Mesenchymal stem cell (in vitro differentiated cells and primary cell): ENCODE data around the gene CZIB.

Source experiments
- DNase-seq: peaks from one replicate; pipeline ENCODE4 v3.0.0-alpha.2; 2013
- H2AFZ ChIP-seq: one replicate; pipeline ENCODE4 v1.6.1; 2013; ENCODE audit warnings: low read depth, mild to moderate bottlenecking, control low read depth, inconsistent platforms, low read length, moderate library complexity
- H2AK5ac ChIP-seq: 2 replicates; pipeline ENCODE4 v1.6.1; 2013; ENCODE audit warnings: low read length, moderate library complexity, mild to moderate bottlenecking, inconsistent platforms; ENCODE audit not compliant: severe bottlenecking
- H2BK120ac ChIP-seq: one replicate; pipeline ENCODE4 v1.6.1; 2013; ENCODE audit warnings: low read depth, mild to moderate bottlenecking, inconsistent platforms, low read length, moderate library complexity
- H2BK12ac ChIP-seq, 2 experiments: one replicate each; pipeline ENCODE4 v1.6.1; 2013; ENCODE audit warnings: inconsistent platforms in 2 of 2, low read length in 2 of 2, mild to moderate bottlenecking in 2 of 2, moderate library complexity in 2 of 2, control low read depth in 1 of 2
- H2BK15ac ChIP-seq: one replicate; pipeline ENCODE4 v1.6.1; 2013; ENCODE audit warnings: mild to moderate bottlenecking, low read depth, inconsistent platforms; ENCODE audit not compliant: poor library complexity, severe bottlenecking
- H2BK5ac ChIP-seq: 2 replicates; pipeline ENCODE4 v1.6.1; 2013; ENCODE audit warnings: low read depth, mild to moderate bottlenecking, low read length, control low read depth, inconsistent platforms; ENCODE audit not compliant: poor library complexity, severe bottlenecking
- H3K14ac ChIP-seq, 2 experiments: one replicate each; pipeline ENCODE4 v1.6.1; 2013; ENCODE audit warnings: inconsistent platforms in 2 of 2, low read length in 2 of 2, control low read depth in 1 of 2, mild to moderate bottlenecking in 1 of 2, moderate library complexity in 1 of 2
- H3K18ac ChIP-seq, 2 experiments: one replicate each; pipeline ENCODE4 v1.6.1; 2013; ENCODE audit warnings: inconsistent platforms in 2 of 2, low read length in 2 of 2, control low read depth in 1 of 2, low read depth in 1 of 2, mild to moderate bottlenecking in 1 of 2
- H3K23ac ChIP-seq, 2 experiments: one replicate each; pipeline ENCODE4 v1.6.1; 2013; ENCODE audit warnings: inconsistent platforms in 2 of 2, low read length in 2 of 2, mild to moderate bottlenecking in 2 of 2, moderate library complexity in 2 of 2, control low read depth in 1 of 2
- H3K27ac ChIP-seq: 2 replicates; pipeline ENCODE4 v1.5.1; 2013; ENCODE audit warnings: mild to moderate bottlenecking, moderate library complexity, low read length, control low read depth, inconsistent platforms; ENCODE audit not compliant: poor library complexity, severe bottlenecking
- H3K27me3 ChIP-seq, 2 experiments: 2 replicates each; pipeline versions ENCODE4 v1.6.1 to v1.7.0; 2013; ENCODE audit warnings: low read length in 2 of 2, mild to moderate bottlenecking in 2 of 2, moderate library complexity in 2 of 2, control low read depth in 1 of 2, inconsistent platforms in 1 of 2; ENCODE audit not compliant: control insufficient read depth in 1 of 2, insufficient read depth in 1 of 2
- H3K36me3 ChIP-seq, 2 experiments: 2 replicates each; pipeline versions ENCODE4 v1.6.1 to v1.7.0; 2013; ENCODE audit warnings: low read length in 2 of 2, control low read depth in 1 of 2, inconsistent platforms in 1 of 2, low read depth in 1 of 2, mild to moderate bottlenecking in 1 of 2; ENCODE audit not compliant: insufficient read depth in 2 of 2, control insufficient read depth in 1 of 2
- H3K4ac ChIP-seq, 2 experiments: one replicate each; pipeline ENCODE4 v1.6.1; 2013; ENCODE audit warnings: inconsistent platforms in 2 of 2, low read length in 2 of 2, mild to moderate bottlenecking in 2 of 2, moderate library complexity in 2 of 2, control low read depth in 1 of 2, low read depth in 1 of 2
- H3K4me1 ChIP-seq: 2 replicates; pipeline ENCODE4 v1.6.1; 2013; ENCODE audit warnings: low read depth, low read length, control low read depth; ENCODE audit not compliant: control insufficient read depth, insufficient read depth
- H3K4me2 ChIP-seq: 2 replicates; pipeline ENCODE4 v1.6.1; 2013; ENCODE audit warnings: low read length, mild to moderate bottlenecking, inconsistent platforms; ENCODE audit not compliant: poor library complexity, severe bottlenecking
- H3K4me3 ChIP-seq, 2 experiments: 2 replicates each; pipeline versions ENCODE4 v1.5.1 to v1.7.0; 2013; ENCODE audit warnings: low read length in 2 of 2, mild to moderate bottlenecking in 2 of 2, control low read depth in 1 of 2, low read depth in 1 of 2; ENCODE audit not compliant: insufficient read depth in 1 of 2
- H3K79me1 ChIP-seq: replicated peaks from 2 replicates; pipeline ENCODE4 v1.6.1; 2013; ENCODE audit warnings: mild to moderate bottlenecking, control low read depth, low read length, inconsistent platforms; ENCODE audit not compliant: poor library complexity, severe bottlenecking
- H3K9ac ChIP-seq: 2 replicates; pipeline ENCODE4 v1.7.0; 2013; ENCODE audit warnings: mild to moderate bottlenecking, low read length, moderate library complexity
- H3K9me3 ChIP-seq: 2 replicates; pipeline ENCODE4 v1.7.0; 2013; ENCODE audit warnings: mild to moderate bottlenecking, low read length; ENCODE audit not compliant: control insufficient read depth
- H4K8ac ChIP-seq: one replicate; pipeline ENCODE4 v1.6.1; 2013; ENCODE audit warnings: inconsistent platforms, mild to moderate bottlenecking, low read length, moderate library complexity
- H4K91ac ChIP-seq: one replicate; pipeline ENCODE4 v1.6.1; 2013; ENCODE audit warnings: mild to moderate bottlenecking, low read length, inconsistent platforms
- WGBS: methylation state at CpG from one replicate; pipeline ENCODE4 v1.1.7; 2013; ENCODE audit warnings: mixed read lengths; 5-methylcytosine and 5-hydroxymethylcytosine counted together

CZIB gene

DNA sequence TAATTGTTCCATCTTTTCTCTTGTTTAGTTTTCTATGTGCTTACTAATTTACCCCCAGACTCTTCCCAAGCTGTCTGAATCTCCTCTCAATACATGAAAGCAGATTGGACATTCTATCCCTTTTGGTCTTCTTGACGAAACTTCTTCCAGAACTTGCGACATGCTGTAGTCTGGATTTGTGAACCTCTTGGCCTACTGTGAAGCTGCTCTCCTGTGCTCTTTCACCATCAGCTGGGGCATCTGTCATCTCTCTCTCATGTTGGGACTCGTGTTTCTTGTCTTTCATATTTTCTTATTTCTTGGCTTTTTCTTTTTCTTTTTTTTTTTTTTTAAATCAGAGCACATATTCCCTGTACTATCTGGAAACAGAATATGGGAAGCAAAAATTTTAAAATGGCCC is 17.0 kb downstream of the CZIB start:
- Histone ChIP-seq H3K4ac (no peak overlapping the region), H2AFZ (no peak overlapping the region), H2BK120ac (no peak overlapping the region)

DNA sequence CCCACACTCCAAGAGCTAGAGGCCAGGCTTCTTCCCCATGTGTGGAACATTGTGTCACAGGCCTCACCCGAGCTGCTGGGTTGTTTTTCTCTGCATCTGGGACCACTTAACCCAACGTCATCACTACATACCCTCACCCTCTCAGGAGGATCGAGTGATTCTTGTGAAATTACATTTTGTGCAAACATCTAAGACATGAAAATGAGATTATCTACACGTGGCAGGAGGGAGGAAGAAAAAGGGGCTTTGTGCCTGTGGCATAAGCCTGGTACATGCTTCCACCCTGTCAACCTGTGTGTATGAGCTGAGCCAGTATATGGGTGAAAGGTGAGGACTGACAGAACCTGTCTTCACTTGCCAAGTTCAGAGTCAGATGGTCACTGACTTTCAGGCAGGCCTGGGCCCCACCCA is 22.2 kb downstream of the CZIB start:
- Histone ChIP-seq H3K79me1 (peaks cover 22% of the 10 kb centered on the region), H2BK12ac (no peak overlapping the region), H2BK15ac (no peak overlapping the region), H3K4ac (no peak overlapping the region), H3K14ac (no peak overlapping the region), H3K4me2 (no peak overlapping the region), H3K27me3 (no peaks in the 10 kb centered on the region), H3K9ac (peak overlapping the region; percentile 97), H3K36me3 (peaks cover 0 to 28% of the 10 kb centered on the region in 2 experiments), H3K4me3 (peak overlapping the region in 1 of 2 experiments; percentile 83), H2AK5ac (no peak overlapping the region), H4K8ac (no peak overlapping the region), H3K9me3 (no peaks in the 10 kb centered on the region), H3K23ac (peak overlapping the region in 1 of 2 experiments; percentile 3), H3K4me1 (peaks cover 5% of the 10 kb centered on the region), H2AFZ (no peak overlapping the region), H2BK120ac (no peak overlapping the region), H3K18ac (no peak overlapping the region), H2BK5ac (no peak overlapping the region), H3K27ac (no peak overlapping the region), H4K91ac (no peak overlapping the region)
- WGBS, result 64% methylated on average over 3 of the region's 4 CpGs
- DNase-seq, result peak; percentile 43

More for the DNA sequence above, 17.0 kb downstream of the CZIB start:
- Histone ChIP-seq H3K9me3 (no peaks in the 10 kb centered on the region), H3K18ac (no peak overlapping the region), H3K4me1 (peaks cover 2% of the 10 kb centered on the region), H2BK15ac (no peak overlapping the region), H3K27ac (no peak overlapping the region), H2AK5ac (no peak overlapping the region), H3K4me2 (no peak overlapping the region), H2BK5ac (no peak overlapping the region), H3K27me3 (no peaks in the 10 kb centered on the region), H3K14ac (no peak overlapping the region), H3K79me1 (peaks cover 26% of the 10 kb centered on the region), H4K91ac (no peak overlapping the region), H3K23ac (no peak overlapping the region), H4K8ac (no peak overlapping the region), H3K36me3 (peaks cover 16 to 55% of the 10 kb centered on the region in 2 experiments), H3K4me3 (no peak overlapping the region), H3K9ac (no peak overlapping the region), H2BK12ac (no peak overlapping the region)
- WGBS, result 100% methylated on average over 2 of the region's 3 CpGs
- no peak for DNase-seq

DNA sequence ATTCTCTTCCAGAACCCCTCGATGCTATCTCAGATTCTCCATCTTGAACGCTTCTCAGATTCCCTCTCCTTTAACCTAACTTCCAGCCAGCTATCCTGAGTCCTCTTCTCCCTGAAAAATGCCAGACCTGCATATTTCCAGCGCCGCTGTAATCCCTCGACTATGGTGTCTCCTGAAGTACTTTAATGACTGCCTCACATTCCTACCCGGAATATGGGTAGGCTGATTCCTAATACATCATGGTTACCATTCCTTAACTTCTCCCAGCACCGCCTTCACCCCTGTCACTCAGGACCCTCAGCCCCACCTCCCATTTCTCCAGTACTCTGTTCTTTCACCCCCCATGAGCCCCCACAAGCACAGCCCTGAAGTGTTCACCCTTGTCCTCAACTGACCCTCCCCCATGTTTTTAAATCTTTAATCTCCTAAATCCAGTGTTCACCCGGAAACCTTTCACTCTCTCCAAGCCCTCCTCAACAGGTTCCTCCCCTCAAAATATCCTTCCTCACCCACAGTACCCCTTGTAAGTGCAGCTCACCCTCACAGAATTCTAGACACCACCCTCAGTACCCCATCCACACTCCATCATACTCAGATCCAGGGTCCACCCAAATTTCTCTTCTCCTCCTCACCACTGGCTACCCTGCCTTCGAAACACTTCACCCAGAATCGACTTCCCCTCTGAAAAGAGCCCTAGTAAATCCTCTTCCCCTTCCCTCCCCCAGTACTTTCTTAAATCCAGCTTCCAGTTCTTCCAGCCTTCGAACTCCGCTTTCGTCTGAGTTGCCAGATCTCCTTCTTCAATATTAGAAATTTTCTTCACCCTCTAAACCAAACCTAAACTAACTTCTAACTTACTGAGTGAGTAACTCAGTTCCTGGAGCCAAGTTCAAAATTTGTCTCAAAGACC is 22.9 kb downstream of the CZIB start:
- Histone ChIP-seq H2AFZ (no peak overlapping the region), H3K4ac (peak overlapping the region in 1 of 2 experiments; percentile 99), H3K4me1 (peaks cover 5% of the 10 kb centered on the region), H2BK15ac (no peak overlapping the region), H2BK5ac (no peak overlapping the region), H3K4me3 (peak overlapping the region; percentile 76 to 83), H3K36me3 (peaks cover 0 to 21% of the 10 kb centered on the region in 2 experiments), H3K27me3 (no peaks in the 10 kb centered on the region), H2AK5ac (peak overlapping the region; percentile 52), H3K9ac (peak overlapping the region; percentile 97), H3K27ac (peak overlapping the region; percentile 30), H4K8ac (peak overlapping the region; percentile 76), H3K18ac (peak overlapping the region; percentile 81 to 99), H3K4me2 (peak overlapping the region; percentile 69), H3K14ac (peak overlapping the region in 1 of 2 experiments; percentile 49), H4K91ac (no peak overlapping the region), H2BK120ac (peak overlapping the region; percentile 75), H3K23ac (no peak overlapping the region), H2BK12ac (no peak overlapping the region), H3K79me1 (peaks cover 21% of the 10 kb centered on the region), H3K9me3 (no peaks in the 10 kb centered on the region)
- whole genome bisulfite sequencing, result 46% methylated on average over 13 of the region's 13 CpGs
- peak; percentile 46 for DNase-seq
